ENCODE results near the gene MAPK1.

- TF ChIP-seq CTCF (IDR thresholded peaks at IDR 0.05; ENCODE audit: low read length) (peak; percentile 68), EZH2 (optimal IDR thresholded peaks at IDR 0.05; ENCODE audit: low read depth, low read length) (no peak)
Observed at GRCh38 chr22:21712751-21713427, 154.6 kb downstream of the MAPK1 start.

Measured in MM.1S (cell line).